GM23248 (cell line): ENCODE data around the gene ODF2. TPM values are rescaled to one million over a fixed set of nuclear protein-coding genes. Genes with fewer than 3 reads are reported as not detected.

ENCODE experiments used
- DNase-seq: peaks from one replicate; pipeline ENCODE4 v3.0.0-alpha.2; 2015
- H2AFZ ChIP-seq: fragments of 200-600 bp; sonication (generic); 2 replicates; pipeline ENCODE4 v1.6.1; 2016; ENCODE audit warnings: antibody characterized with exemption
- H3F3A ChIP-seq: fragments of 200-600 bp; sonication (generic); 2 replicates; pipeline ENCODE4 v1.6.1; 2016; ENCODE audit warnings: mild to moderate bottlenecking, antibody characterized with exemption, mixed run types; ENCODE audit not compliant: insufficient read depth
- H3K27ac ChIP-seq: fragments of 200-600 bp; sonication (generic); 2 replicates; pipeline ENCODE4 v1.5.1; 2016; ENCODE audit warnings: mild to moderate bottlenecking
- H3K27me3 ChIP-seq: fragments of 200-600 bp; sonication (generic); replicated peaks from 2 replicates; pipeline ENCODE4 v1.6.1; 2016; ENCODE audit warnings: mild to moderate bottlenecking; ENCODE audit not compliant: insufficient read depth
- H3K36me3 ChIP-seq: fragments of 200-600 bp; sonication (generic); 2 replicates; pipeline ENCODE4 v1.6.1; 2016; ENCODE audit warnings: low read depth, mild to moderate bottlenecking
- H3K4me1 ChIP-seq: fragments of 200-600 bp; sonication (generic); 2 replicates; pipeline ENCODE4 v1.6.1; 2016; ENCODE audit warnings: mild to moderate bottlenecking; ENCODE audit not compliant: insufficient read depth
- H3K4me2 ChIP-seq: fragments of 200-600 bp; sonication (generic); one replicate; pipeline ENCODE4 v1.6.1; 2016; ENCODE audit warnings: mild to moderate bottlenecking; ENCODE audit not compliant: unreplicated experiment
- H3K4me3 ChIP-seq: fragments of 200-600 bp; sonication (generic); 2 replicates; pipeline ENCODE4 v1.5.1; 2016; ENCODE audit warnings: mild to moderate bottlenecking
- H3K79me2 ChIP-seq: fragments of 200-600 bp; sonication (generic); 2 replicates; pipeline ENCODE4 v1.6.1; 2016; ENCODE audit warnings: mild to moderate bottlenecking; ENCODE audit not compliant: insufficient read depth
- H3K9ac ChIP-seq: fragments of 200-600 bp; sonication (generic); 2 replicates; pipeline ENCODE4 v1.6.1; 2016; ENCODE audit warnings: mild to moderate bottlenecking
- H3K9me2 ChIP-seq: fragments of 200-600 bp; sonication (generic); 2 replicates; pipeline ENCODE4 v1.6.1; 2016; ENCODE audit warnings: mixed run types, mild to moderate bottlenecking, moderate library complexity; ENCODE audit not compliant: insufficient read depth
- H3K9me3 ChIP-seq: fragments of 200-600 bp; sonication (generic); one replicate; pipeline ENCODE4 v1.6.1; 2017; ENCODE audit warnings: low read depth
- H4K20me1 ChIP-seq: fragments of 200-600 bp; sonication (generic); 2 replicates; pipeline ENCODE4 v1.6.0; 2016; ENCODE audit not compliant: insufficient read depth
- EZH2 ChIP-seq: fragments of 200-600 bp; sonication (generic); IDR thresholded peaks from 2 replicates; pipeline ENCODE4 v1.6.1; 2018; ENCODE audit warnings: antibody characterized with exemption, mild to moderate bottlenecking; ENCODE audit not compliant: insufficient read depth, poor library complexity, severe bottlenecking
- EZH2phosphoT487 ChIP-seq: fragments of 200-600 bp; sonication (generic); IDR thresholded peaks from 2 replicates; pipeline ENCODE4 v1.6.1; 2018; ENCODE audit warnings: antibody characterized with exemption, moderate library complexity, mild to moderate bottlenecking, low read depth; ENCODE audit not compliant: insufficient read depth
- WGBS, 2 experiments: methylation state at CpG; one replicate each; pipeline ENCODE4 v1.1.6; 2015 to 2017; ENCODE audit warnings: low lambda C conversion rate in 2 of 2, low coverage in 1 of 2; ENCODE audit errors: missing lambda C conversion rate in 2 of 2; 5-methylcytosine and 5-hydroxymethylcytosine counted together
- in situ Hi-C: fragments of 300-500 bp; cut with MboI; formaldehyde crosslinking; loops from 2 replicates; pipeline ENCODE4 v1.15.0; 2020
- polyA plus RNA-seq: library from polyadenylated mRNA; unstranded; fragments of >200 nt; fragmentation: Nextera tagmentation; extraction: Ambion mirVana; gene quantifications from 2 replicates; pipeline ENCODE4 v1.2.1, GENCODE V29; 2016
- total RNA-seq: library from RNA; depleted of rRNA; stranded (reverse); fragments of >200 nt; shearing (Covaris generic); gene quantifications from 2 replicates; pipeline ENCODE4 v1.2.3, GENCODE V29; 2014

ODF2 gene
- total and polyA plus RNA-seq, 2 experiments from 2014 or later = 29.5 to 34.8 TPM

GRCh38 chr9:128414461-128414860 lies 41.3 kb upstream of the ODF2 start:
- no peaks in the 10 kb centered on the region for H3F3A ChIP-seq
- DNase-seq = no peak
- H3K9me3 ChIP-seq = no peaks in the 10 kb centered on the region
- no peaks in the 10 kb centered on the region for H4K20me1 ChIP-seq
- in situ Hi-C loops = no loop called here
- no peak overlapping the region for H3K4me3 ChIP-seq
- WGBS, 2 experiments = 17 to 27% methylated on average over 3 of the region's 3 CpGs
- H3K4me1 ChIP-seq = 0 out of 2 replicates have a peak, but pooled peaks cover 5% of the 10 kb centered on the region
- H3K4me2 ChIP-seq = no peak overlapping the region
- no peak overlapping the region for H2AFZ ChIP-seq
- H3K27ac ChIP-seq = no peak overlapping the region
- H3K9me2 ChIP-seq = no peaks in the 10 kb centered on the region
- H3K36me3 ChIP-seq = no peaks in the 10 kb centered on the region
- no peak overlapping the region for H3K9ac ChIP-seq
- TF ChIP-seq EZH2 (no peak), EZH2phosphoT487 (no peak)
- H3K27me3 ChIP-seq = peaks cover 21% of the 10 kb centered on the region
- H3K79me2 ChIP-seq = no peaks in the 10 kb centered on the region

- Histone ChIP-seq H3K4me3 (no peak overlapping the region), H3K4me1 (0 out of 2 replicates have a peak, but pooled peaks cover 7% of the 10 kb centered on the region), H4K20me1 (no peaks in the 10 kb centered on the region), H3K36me3 (no peaks in the 10 kb centered on the region), H2AFZ (no peak overlapping the region), H3K27ac (no peak overlapping the region), H3K79me2 (no peaks in the 10 kb centered on the region), H3F3A (no peaks in the 10 kb centered on the region), H3K4me2 (no peak overlapping the region), H3K27me3 (peaks cover 21% of the 10 kb centered on the region), H3K9ac (no peak overlapping the region), H3K9me3 (no peaks in the 10 kb centered on the region), H3K9me2 (no peaks in the 10 kb centered on the region)
- TF ChIP-seq EZH2phosphoT487 (no peak), EZH2 (no peak)
- DNase-seq = no peak
- in situ Hi-C loops = no loop called here
- 74 to 75% methylated on average over 2 of the region's 2 CpGs for WGBS, 2 experiments
Observed at GRCh38 chr9:128415281-128415680, 40.5 kb upstream of the ODF2 start.

GRCh38 chr9:128416014-128416413 lies 39.8 kb upstream of the ODF2 start:
- no peaks in the 10 kb centered on the region for H3F3A ChIP-seq
- H3K27ac ChIP-seq = no peak overlapping the region
- H3K4me2 ChIP-seq = no peak overlapping the region
- H3K9ac ChIP-seq = no peak overlapping the region
- H3K27me3 ChIP-seq = peaks cover 21% of the 10 kb centered on the region
- H3K9me3 ChIP-seq = no peaks in the 10 kb centered on the region
- in situ Hi-C loops = no loop called here
- H3K36me3 ChIP-seq = no peaks in the 10 kb centered on the region
- no peak overlapping the region for H3K4me3 ChIP-seq
- H3K9me2 ChIP-seq = no peaks in the 10 kb centered on the region
- H3K4me1 ChIP-seq = 0 out of 2 replicates have a peak, but pooled peaks cover 7% of the 10 kb centered on the region
- no peak for DNase-seq
- no peak overlapping the region for H2AFZ ChIP-seq
- no peak for TF ChIP-seq EZH2phosphoT487
- no peak for TF ChIP-seq EZH2
- peaks cover 2% of the 10 kb centered on the region for H3K79me2 ChIP-seq
- H4K20me1 ChIP-seq = no peaks in the 10 kb centered on the region
- WGBS, 2 experiments = 37% methylated on average over 6 of the region's 6 CpGs

GRCh38 chr9:128416432-128417019 lies 39.3 kb upstream of the ODF2 start:
- H3K4me2 ChIP-seq = no peak overlapping the region

More at GRCh38 chr9:128416432-128417019, 39.3 kb upstream of the ODF2 start:
- Histone ChIP-seq H3K9me2 (no peaks in the 10 kb centered on the region), H4K20me1 (no peaks in the 10 kb centered on the region), H3K9me3 (no peaks in the 10 kb centered on the region), H3F3A (no peaks in the 10 kb centered on the region), H3K4me1 (0 out of 2 replicates have a peak, but pooled peaks cover 7% of the 10 kb centered on the region), H3K9ac (no peak overlapping the region), H3K4me3 (no peak overlapping the region), H3K79me2 (peaks cover 8% of the 10 kb centered on the region), H3K27ac (no peak overlapping the region), H2AFZ (no peak overlapping the region), H3K27me3 (peaks cover 21% of the 10 kb centered on the region), H3K36me3 (no peaks in the 10 kb centered on the region)
- in situ Hi-C loops = no loop called here
- TF ChIP-seq EZH2 (no peak), EZH2phosphoT487 (no peak)
- WGBS, 2 experiments = 43 to 58% methylated on average over 6 of the region's 6 CpGs
- no peak for DNase-seq
